DMS53 treated with DMSO at 0.1 percent for 48 hours (cell line): ENCODE data around the gene SPACA4.
"Not testable (repeated sequence)": the region's sequence is repeated elsewhere in the genome, so short reads cannot be mapped to it uniquely, and the experiment has no call there.

Experiments used
- DNase-seq: peaks from one replicate; lab custom pipeline; 2025; ENCODE audit not compliant: unreplicated experiment; lab: John Stamatoyannopoulos, UW

Gene SPACA4, protein sequence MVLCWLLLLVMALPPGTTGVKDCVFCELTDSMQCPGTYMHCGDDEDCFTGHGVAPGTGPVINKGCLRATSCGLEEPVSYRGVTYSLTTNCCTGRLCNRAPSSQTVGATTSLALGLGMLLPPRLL

DNA sequence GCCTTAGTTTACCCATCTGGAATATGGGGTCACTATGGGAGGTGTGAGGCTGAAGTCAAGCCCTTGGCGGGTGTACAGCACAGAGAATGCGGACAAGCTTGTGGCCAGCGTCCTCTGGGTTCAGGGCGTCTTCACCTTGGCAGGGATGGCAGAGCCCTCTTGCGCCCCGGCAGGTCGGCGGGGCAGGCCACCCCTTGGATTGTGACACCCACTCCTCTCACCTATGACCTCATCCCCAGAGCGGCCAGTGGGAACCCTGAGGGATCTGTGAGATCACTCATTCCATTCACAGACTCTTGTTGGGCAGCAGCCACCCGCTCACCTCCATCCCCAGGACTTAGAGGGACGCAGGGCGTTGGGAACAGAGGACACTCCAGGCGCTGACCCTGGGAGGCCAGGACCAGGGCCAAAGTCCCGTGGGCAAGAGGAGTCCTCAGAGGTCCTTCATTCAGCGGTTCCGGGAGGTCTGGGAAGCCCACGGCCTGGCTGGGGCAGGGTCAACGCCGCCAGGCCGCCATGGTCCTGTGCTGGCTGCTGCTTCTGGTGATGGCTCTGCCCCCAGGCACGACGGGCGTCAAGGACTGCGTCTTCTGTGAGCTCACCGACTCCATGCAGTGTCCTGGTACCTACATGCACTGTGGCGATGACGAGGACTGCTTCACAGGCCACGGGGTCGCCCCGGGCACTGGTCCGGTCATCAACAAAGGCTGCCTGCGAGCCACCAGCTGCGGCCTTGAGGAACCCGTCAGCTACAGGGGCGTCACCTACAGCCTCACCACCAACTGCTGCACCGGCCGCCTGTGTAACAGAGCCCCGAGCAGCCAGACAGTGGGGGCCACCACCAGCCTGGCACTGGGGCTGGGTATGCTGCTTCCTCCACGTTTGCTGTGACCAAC, at the start of gene SPACA4:
Gene SPACA4, plus strand, starts transcription at position 280 of the 896 bp plus-strand sequence. Its CDS starts 237 bp downstream, at position 517.
- DNase-seq = no peak

DNA sequence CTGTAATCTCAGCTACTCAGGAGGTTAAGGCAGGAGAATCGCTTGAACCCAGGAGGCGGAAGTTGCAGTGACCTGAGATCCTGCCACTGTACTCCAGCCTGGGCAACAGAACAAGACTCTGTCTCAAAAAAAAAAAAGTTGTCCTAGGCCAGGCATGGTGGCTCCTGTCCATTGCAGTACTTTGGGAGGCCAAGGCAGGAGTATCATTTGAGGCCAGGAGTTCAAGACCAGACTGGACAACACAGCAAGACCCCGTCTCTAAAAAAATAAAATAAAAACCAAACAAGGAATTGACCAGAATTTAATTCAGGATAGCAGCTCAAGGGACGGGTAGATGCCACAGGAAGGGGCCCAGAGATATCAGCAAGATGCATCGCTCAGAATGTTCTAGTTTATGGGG, 49.7 kb upstream of the SPACA4 start:
- no peak for DNase-seq

DNA sequence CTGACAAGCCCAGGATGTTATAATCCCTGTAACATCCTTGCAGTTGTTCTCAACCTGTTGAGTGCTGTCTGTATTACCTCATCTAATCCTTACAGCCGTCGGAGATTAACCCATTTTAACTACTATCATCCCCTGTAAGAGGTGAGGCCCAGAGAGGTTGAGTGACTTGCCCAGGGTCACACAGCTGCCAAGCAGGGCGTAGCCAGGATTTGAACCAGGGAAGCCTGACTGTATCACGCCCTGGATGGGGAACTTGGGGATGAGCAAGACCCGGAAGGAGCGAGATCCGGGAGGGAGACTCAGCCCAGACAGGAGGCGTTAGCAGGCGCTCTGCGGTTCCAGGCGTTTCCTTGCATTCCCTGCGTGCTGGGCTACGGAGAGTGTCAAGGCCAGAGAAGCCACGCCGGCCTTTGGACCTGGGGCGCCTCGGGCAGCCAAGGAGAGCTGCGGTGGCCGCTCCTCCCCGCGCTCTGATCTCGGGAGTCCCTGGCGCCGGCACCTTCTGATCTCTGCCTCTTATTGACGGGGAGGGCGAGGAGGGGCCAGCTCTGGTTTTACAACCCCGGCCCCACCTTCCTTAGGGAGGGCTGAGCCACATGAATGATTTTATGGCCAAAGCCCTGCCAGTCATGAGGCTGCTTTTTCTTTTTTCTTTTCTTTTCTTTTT, 48.4 kb upstream of the SPACA4 start:
- no peak for DNase-seq

DNA sequence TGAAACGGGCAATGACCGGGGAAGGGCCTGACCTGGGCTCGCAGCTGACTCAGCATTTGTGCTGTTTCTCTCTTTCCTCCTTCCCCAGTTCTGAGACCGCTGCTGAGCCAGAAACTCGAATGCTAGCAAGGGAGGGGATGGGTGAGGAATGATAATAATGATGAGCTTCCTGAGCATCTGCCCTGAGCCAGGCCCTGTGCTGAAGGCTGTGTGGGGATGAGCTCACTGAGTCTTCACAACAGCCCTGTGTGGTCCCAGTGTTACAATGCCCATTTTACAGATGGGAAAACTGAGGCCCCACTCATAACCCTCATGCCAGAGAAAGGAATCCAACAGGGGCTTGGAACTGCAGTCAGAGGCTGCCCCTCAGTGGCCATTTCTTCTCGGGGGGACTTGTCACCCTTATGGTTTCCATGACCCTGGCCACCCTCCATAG, 46.4 kb upstream of the SPACA4 start:
- no peak for DNase-seq

DNA sequence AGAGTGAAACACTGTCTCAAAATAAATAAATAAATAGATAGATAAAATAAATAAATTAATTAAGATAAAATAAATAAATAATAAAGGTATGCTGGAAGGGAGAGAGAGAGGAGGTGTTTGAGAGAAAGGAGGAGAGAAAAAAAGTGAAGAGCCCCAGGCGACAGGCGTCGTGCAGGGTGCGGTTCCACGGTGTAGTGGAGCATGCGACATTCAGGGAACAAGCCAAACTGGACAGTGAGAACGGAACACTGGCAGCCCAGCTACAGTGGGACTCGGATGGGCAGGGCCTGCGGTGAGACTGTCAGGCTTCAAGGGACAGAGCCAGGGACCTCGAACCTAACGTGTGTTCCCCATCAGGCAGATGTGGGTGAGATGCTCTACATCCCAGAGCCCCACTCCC, 45.1 kb upstream of the SPACA4 start:
- DNase-seq = no peak

DNA sequence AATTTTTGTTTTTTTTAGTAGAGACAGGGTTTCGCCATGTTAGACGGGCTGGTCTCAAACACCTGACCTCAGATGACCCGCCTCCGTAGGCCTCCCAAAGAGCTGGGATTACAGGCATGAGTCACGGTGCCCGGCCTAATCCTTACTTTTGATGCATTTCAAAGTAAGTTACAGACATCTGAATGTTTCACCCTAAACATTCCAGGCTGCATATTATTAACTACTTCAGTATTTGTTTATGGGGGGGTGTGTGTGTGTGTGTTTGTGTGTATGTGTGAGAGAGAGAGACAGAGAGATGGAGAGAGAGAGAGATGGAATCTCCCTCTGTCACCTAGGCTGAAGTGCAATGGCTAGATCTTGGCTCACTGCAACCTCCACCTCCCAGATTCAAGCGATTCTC, 41.5 kb upstream of the SPACA4 start:
- no peak for DNase-seq

DNA sequence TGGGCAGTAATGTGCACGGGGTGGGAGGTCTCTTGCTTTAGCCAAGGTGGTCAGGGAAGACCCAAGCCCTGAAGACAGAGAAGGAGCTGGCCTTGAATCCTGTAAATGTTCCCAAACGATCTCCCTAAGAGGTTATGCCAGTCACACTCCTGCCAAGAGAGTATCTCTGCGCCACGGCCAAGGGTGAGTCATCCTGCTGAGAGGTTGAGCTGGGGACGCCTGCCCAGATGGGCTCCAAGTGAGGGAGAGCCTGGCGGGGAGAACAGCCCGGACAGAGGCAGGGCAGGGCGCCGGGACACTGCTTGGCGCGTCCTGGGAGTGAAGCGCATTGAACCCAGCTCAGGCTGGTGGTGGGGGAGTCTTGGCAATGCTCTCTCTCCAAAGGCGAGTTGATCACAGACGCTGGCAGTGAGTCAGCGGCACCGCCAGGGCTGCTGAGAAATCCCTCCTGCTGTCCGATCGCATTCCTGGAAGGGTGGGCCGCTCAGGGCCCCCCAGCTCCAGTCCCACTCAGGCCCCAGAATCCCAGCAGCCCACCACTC, 38.1 kb upstream of the SPACA4 start:
- peak; percentile 89 for DNase-seq

DNA sequence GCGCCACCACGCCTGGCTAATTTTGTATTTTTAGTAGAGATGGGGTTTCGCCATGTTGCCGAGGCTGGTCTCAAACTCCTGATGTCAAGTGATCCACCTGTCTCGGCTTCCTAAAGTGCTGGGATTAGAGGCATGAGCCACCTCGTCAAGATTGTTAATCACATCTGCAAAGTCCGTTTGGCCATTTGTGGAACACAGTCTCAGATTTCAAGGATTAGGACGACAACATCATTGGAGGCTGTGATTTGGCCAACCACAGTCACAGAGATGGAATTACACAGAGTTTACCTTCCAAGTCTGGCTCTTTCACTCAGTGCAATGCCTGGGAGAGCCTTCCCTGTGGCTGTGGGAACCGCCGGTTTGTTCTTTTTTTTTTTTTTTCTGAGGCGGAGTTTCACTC, 36.7 kb upstream of the SPACA4 start:
- DNase-seq = no peak

DNA sequence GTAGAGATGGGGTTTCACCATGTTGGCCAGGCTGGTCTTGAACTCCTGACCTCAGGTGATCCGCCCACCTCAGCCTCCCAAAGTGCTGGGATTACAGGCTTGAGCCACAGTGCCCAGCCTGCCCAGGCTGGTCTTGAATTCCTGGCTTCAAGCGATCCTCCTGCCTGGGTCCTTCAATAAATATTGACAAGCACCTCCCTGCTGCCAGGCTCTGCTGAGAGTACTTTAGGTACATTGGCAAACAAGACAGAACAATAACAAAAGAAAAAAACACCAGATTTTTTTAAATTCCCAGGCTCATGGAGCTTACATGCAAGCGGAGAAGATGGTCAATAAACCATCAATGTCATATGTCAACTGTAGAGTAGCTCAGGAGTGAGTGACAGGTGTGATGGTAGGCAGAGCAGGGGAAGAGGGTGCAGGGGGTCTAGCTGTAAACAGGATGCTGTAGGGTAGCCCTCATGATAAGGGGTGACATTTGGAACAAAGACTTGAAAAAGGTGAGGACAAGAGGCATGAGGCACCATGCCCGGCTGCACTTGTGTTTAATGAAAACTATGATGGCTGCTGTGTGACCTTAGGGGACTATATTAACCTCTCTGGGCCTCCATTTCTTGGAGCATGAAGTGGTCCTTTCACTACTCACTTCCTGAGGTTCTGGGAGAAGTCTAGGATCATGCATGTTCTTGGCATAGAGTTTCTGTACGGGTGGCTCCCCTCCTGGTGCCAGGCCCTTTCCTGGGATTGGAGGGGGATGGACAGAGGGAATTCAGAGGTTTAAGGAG, 35.0 kb upstream of the SPACA4 start:
- peak; percentile 83 for DNase-seq

DNA sequence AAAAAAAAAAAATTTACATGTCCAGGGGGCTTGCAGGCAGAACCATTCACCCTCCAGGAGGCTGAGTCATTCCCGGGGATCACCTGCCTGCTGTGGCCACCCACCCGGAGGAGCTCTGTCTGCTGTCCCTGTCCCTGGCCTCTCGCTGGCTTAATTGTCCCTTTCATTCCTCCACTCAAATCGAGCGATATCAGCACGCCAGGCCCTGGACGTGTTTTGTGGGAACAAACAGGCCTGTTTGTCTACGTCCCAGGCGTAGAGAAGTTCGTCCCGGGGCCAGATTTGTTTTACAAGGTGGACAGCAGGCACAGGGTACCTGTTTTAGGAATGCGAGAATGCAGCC, 33.4 kb upstream of the SPACA4 start:
- DNase-seq = no peak

DNA sequence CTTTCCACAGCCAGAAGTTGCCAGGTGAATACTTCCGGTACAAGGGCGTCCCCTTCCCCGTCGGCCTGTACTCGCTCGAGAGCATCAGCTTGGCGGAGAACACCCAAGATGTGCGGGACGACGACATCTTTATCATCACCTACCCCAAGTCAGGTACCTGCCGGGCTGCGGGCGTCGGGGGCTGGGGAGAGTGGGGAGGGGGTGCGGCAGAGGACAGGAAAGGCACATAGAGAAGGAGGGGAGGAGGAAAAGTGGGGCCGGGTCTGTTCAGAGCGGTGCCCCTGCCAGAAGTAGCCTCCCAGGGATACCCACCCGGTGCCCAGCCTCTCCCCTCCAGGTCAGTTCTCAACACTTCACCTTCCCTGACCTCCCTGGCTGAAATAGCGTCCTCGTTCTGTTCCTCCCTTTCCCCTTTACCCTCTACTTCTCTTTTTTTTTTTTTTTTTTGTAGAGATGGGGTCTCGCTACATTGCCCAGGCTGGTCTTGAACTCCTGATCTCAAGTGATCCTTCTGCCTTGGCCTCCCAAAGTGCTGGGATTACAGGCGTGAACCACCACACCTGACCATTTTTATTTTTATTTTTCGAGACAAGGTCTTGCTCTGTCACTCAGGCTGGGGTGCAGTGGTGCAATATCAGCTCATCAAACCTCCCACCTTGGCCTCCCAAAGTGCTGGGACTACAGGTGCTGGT, 30.5 kb upstream of the SPACA4 start:
- no peak for DNase-seq

DNA sequence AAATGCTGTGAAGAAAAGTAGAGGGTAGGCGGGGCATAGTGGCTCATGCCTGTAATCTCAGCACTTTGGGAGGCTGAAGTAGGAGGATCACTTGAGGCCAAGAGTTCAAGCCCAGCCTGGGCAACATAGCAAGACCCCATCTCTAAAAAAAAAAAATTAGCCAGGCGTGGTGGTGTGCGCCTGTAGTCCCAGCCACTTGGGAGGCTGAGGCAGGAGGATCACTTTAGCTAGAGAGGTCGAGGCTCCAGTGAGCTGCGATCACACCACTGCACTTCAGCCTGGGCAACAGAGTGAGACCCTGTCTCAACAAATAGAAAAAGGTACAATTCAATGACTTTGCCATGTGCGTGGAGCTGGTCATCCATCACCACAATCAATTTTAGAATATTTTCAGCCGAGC, 28.6 kb upstream of the SPACA4 start:
- not testable (repeated sequence) for DNase-seq

DNA sequence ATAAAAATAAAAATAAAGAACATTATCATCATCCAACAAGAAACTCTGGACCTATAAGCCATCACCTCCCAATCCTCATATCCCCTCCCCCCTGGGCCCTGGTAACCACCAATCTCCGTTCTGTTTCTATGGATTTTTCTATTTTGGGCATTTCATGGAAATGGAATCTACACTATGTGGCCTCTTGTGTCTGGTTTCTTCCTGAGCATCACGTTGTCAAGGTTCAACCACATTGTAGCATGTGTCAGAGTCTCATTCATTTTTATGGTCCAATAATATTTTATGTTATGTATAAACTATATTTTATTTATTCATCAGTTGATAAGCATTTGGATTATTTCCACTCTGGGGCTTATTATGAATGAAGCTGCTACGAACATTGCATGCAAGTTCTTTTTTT, 27.7 kb upstream of the SPACA4 start:
- DNase-seq = no peak

DNA sequence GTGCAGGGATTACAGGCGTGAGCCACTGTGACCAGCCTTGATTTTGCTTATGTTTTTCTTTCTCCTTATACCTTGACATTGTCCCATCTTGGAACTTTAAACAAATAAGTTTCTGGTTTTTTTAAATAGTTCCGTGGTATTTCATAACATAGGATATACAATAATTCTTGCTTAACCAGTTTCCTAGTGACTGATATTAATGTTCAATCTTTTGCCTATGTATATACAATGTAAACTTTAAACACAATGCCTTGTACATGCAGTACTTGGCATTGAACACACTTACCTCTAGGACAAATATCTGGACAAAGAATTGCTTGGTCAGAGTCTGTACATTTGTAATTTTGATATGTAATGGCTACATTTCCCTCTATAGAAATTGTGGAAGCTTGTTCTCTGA, 24.4 kb upstream of the SPACA4 start:
- DNase-seq = no peak

DNA sequence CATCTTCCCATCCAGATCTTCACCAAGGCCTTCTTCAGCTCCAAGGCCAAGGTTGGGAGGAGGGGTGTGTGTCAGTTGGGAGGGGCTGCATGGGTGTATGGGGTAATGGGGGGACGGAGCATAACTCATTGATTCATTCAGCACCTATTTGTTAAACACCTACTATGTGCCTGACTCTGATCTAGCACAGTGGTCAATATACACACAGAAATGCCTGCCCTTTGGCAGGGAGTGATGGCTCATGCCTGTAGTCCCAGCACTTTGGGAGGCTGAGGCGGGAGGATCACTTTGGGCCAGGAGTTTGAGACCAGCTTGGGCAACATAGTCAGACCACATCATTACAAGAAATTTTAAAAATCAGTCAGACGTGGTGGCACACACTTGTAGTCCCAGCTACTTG, 19.2 kb upstream of the SPACA4 start:
- DNase-seq = no peak

DNA sequence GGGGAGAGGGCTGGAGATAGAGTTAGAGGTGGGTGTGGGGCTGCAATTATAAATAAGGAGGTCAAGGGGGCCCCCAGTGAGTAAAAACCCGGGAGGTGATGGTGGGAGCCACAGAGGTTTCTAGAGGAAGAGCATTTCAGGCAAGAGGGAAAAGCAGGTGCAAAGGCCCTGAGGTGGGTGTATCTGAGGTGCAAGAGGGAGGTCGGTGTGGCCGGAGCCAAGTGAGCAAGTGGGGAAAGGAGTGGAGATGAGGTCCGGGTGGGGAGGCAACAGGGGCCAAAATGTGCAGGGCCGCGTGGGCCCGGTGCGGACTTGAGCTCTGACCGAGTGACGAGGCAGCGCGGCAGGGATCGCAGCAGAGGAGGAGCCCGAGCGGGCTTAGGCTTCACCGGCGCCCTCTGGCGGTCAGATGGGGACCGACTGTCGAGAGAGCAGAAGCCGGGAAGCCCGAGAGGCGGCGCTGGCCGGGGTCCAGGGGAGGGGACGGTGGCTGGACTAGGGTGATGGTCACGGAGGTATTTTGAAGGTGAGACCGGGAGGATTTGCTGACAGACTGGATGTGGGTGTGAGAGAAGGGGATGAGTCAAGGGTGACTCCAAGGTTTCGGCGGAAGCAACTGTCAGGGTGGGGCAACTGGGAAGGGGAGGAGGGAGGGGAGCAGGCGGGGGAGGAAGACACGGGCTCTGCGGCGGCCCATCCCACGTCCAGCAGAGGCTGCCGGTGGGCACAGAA, 17.7 kb upstream of the SPACA4 start:
- peak; percentile 77 for DNase-seq

DNA sequence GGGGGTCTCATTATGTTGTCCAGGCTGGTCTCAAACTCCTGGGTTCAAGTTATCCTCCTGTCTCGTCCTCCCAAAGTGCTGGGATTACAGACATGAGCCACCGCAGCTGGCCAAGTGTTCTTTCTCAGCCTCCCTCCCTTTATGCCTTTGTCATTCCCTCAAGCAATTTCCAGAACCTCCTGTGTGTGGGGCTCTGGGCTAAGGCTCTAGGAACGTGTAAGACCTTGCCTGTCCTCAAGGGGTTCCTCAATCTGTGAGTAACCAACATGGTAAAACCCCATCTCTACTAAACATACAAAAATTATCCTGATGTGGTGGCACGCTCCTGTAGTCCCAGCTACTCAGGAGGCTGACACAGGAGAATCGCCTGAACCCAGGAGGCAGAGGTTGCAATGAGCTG, 15.5 kb upstream of the SPACA4 start:
- DNase-seq = no peak

DNA sequence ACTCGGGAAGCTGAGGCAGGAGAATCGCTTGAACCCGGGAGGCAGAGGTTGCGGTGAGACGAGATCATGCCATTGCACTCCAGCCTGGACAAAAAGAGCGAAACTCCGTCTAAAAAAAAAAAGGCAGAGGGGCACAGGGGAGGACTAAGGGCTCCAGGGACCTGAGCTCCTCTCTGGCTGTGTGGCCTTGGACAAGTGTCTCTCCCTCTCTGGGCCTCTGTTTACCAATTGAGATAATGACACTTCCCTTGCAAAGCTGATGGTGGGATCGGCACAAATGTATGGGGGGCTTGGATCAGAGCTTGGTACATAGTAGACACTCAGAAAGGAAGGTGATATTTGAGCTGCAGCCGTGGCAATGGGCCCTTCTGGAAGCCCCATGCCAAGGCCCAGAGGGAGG, 11.4 kb upstream of the SPACA4 start:
- no peak for DNase-seq

DNA sequence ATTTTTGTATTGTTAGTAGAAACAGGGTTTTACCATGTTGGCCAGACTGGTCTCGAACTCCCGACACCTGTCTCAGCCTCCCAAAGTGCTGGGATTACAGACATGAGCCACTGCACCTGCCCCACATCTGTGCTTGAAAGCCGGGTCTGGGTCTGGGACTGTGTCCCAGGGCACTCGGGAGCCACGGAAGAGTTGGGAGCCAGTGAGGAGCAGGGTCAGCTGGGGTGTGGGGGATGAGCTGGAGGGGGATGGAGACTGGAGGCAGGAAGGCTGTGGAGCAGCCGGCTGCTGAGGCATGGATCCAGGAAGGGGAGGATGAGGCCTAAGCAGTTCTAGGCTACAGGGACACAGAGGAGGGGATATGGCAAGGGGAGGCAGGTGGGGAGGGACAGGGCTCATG, 10.7 kb upstream of the SPACA4 start:
- no peak for DNase-seq

DNA sequence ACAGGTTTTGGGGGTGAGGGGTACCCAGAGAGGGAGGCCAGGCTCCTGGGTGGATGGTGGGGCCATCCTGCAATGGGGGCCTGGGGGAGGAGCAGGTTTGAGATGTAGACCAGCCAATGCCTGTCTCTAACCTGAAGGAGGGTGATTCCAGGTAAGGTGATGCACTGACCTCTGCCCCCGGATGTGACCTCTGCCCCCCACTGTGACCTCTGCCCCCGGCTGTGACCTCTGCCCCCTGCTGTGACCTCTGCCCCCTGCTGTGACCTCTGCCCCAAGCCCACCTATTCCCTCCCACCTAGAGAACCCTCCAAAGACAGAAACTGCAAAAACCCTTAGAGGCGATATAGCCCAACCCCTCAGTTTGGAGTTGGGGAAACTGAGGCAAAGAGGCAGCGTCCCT, 10.3 kb upstream of the SPACA4 start:
- no peak for DNase-seq
